ENCODE data around the gene CERS3.

GRCh38 chr15:100484443-100484842 is 44.3 kb downstream of the CERS3 start:
- TF ChIP-seq CTCF (IDR thresholded peaks at IDR 0.05; ENCODE audit: insufficient read depth, low read length, poor library complexity, severe bottlenecking) (no peak), EZH2phosphoT487 (conservative IDR thresholded peaks at IDR 0.05; ENCODE audit: low read length) (no peak)
